Measurements from ENCODE around the gene C2CD4C.

C2CD4C gene

GRCh38 chr19:375395-376110 is 33.4 kb downstream of the C2CD4C start:
- Histone ChIP-seq H4K20me1 (ENCODE audit: insufficient read depth, low read length) (no peaks in the 10 kb centered on the region), H3K9ac (ENCODE audit: low read length) (no peak overlapping the region), H3K4me1 (ENCODE audit: low read length) (no peaks in the 10 kb centered on the region), H3K9me3 (ENCODE audit: insufficient read depth, low read length) (no peaks in the 10 kb centered on the region), H3K36me3 (replicated peaks; ENCODE audit: low read depth, low read length) (no peaks in the 10 kb centered on the region), H3K27ac (ENCODE audit: low read length) (no peak overlapping the region), H2AFZ (ENCODE audit: low read depth, low read length) (no peak overlapping the region), H3K27me3 (ENCODE audit: low read depth, low read length) (no peaks in the 10 kb centered on the region), H3K4me3 (ENCODE audit: low read length) (no peak overlapping the region), H3K4me2 (ENCODE audit: low read length) (no peak overlapping the region), H3K79me2 (ENCODE audit: low read length) (no peaks in the 10 kb centered on the region)
- TF ChIP-seq CTCF (IDR thresholded peaks at IDR 0.05; ENCODE audit: low read depth, low read length): no peak
- no peak for TF ChIP-seq EZH2phosphoT487 (IDR thresholded peaks at IDR 0.05; ENCODE audit: low read depth)

GRCh38 chr19:374886-375235 is 34.1 kb downstream of the C2CD4C start:
- H3K79me2 ChIP-seq (ENCODE audit: low read length): no peaks in the 10 kb centered on the region
- no peak overlapping the region for H3K9ac ChIP-seq (ENCODE audit: low read length)
- H3K4me2 ChIP-seq (ENCODE audit: low read length): no peak overlapping the region
- H3K4me3 ChIP-seq (ENCODE audit: low read length): no peak overlapping the region
- no peaks in the 10 kb centered on the region for H4K20me1 ChIP-seq (ENCODE audit: insufficient read depth, low read length)
- H3K27ac ChIP-seq (ENCODE audit: low read length): no peak overlapping the region
- no peaks in the 10 kb centered on the region for H3K9me3 ChIP-seq (ENCODE audit: insufficient read depth, low read length)
- no peaks in the 10 kb centered on the region for H3K4me1 ChIP-seq (ENCODE audit: low read length)
- no peak overlapping the region for H2AFZ ChIP-seq (ENCODE audit: low read depth, low read length)
- TF ChIP-seq CTCF (IDR thresholded peaks at IDR 0.05; ENCODE audit: low read depth, low read length): no peak
- no peak for TF ChIP-seq EZH2phosphoT487 (IDR thresholded peaks at IDR 0.05; ENCODE audit: low read depth)
- H3K36me3 ChIP-seq (replicated peaks; ENCODE audit: low read depth, low read length): no peaks in the 10 kb centered on the region
- no peaks in the 10 kb centered on the region for H3K27me3 ChIP-seq (ENCODE audit: low read depth, low read length)

DNA sequence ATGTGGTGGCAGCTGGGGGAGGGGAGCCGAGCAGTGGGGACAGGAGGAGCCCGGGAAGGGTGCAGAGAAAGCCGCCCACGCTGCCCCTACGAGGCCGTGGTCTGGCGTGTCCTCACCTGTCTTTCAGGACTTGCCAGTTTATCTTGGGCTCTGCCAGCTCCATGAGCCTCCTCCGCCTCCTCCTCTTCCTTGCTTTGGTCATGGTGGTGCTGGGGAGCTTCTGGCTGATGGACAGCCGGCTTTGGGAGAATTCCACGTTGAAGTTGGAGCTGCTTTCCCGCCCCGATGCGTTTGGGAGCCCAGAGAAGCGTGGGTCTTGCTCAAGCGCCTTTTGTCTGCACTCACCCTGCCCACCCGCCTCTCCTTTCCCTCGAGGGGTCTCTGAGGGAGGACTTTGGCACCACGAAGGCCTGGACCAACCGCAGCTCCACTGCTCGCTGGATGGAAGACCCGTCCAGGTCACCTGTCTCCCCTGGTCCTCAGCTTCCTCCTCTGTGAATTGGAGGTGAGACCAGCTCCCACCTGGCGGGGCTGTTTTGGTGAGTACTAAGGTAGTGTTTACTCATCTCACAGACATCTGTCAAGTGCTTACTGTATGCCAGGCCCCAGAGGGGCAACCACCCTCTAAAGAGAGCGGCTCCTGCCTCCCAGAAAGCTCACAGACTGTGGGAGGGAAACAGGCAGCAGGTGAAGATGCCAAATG is 34.6 kb downstream of the C2CD4C start:
- Histone ChIP-seq H4K20me1 (ENCODE audit: insufficient read depth, low read length) (no peaks in the 10 kb centered on the region), H3K9ac (ENCODE audit: low read length) (no peak overlapping the region), H3K27ac (ENCODE audit: low read length) (no peak overlapping the region), H3K4me1 (ENCODE audit: low read length) (no peaks in the 10 kb centered on the region), H3K36me3 (replicated peaks; ENCODE audit: low read depth, low read length) (no peaks in the 10 kb centered on the region), H3K9me3 (ENCODE audit: insufficient read depth, low read length) (no peaks in the 10 kb centered on the region), H3K4me3 (ENCODE audit: low read length) (no peak overlapping the region), H2AFZ (ENCODE audit: low read depth, low read length) (no peak overlapping the region), H3K4me2 (ENCODE audit: low read length) (no peak overlapping the region), H3K27me3 (ENCODE audit: low read depth, low read length) (no peaks in the 10 kb centered on the region), H3K79me2 (ENCODE audit: low read length) (no peaks in the 10 kb centered on the region)
- no peak for TF ChIP-seq EZH2phosphoT487 (IDR thresholded peaks at IDR 0.05; ENCODE audit: low read depth)
- TF ChIP-seq CTCF (IDR thresholded peaks at IDR 0.05; ENCODE audit: low read depth, low read length): no peak

DNA sequence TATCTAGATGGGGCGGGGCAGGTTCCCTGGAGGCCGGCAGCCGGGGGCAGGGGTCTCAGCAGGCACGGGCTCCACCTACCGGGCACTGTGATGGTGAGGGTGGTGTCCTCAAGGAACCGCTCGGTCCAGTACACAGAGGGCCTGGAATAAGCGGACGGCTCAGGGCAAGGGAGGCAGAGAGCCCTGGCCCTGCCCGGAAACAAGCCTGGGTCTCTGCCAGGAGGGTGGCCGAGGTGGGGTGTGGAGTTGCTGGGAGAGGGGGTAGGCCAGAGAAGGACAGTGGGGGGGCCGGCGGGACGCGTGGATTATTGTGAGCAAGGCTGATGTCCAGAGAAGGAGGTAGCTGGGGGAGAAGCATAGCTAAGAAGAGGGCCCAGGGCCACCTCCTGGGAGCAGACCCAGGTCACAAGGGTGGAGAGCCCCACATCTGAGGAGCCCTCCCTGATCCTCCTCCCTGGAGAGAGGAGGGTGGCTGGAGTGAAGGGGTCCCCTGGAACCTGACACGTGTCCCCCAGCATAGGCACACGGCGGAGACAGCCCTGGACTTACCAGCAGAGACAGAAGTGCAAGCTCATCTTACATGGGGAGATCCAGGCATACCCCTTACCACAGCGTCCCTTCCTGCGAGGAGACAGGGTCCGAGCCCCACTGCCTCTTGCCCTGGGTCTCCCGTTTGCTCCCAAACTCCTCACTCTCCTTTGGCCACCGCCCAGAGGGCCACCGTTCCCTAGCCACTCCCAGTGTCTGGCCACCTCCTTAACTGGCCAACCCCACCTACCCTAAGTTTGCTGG is 35.4 kb downstream of the C2CD4C start:
- Histone ChIP-seq H3K4me3 (ENCODE audit: low read length) (no peak overlapping the region), H3K27ac (ENCODE audit: low read length) (no peak overlapping the region), H3K9me3 (ENCODE audit: insufficient read depth, low read length) (no peaks in the 10 kb centered on the region), H3K79me2 (ENCODE audit: low read length) (no peaks in the 10 kb centered on the region), H3K36me3 (replicated peaks; ENCODE audit: low read depth, low read length) (no peaks in the 10 kb centered on the region), H3K4me1 (ENCODE audit: low read length) (no peaks in the 10 kb centered on the region), H4K20me1 (ENCODE audit: insufficient read depth, low read length) (no peaks in the 10 kb centered on the region), H2AFZ (ENCODE audit: low read depth, low read length) (no peak overlapping the region), H3K27me3 (ENCODE audit: low read depth, low read length) (no peaks in the 10 kb centered on the region), H3K4me2 (ENCODE audit: low read length) (no peak overlapping the region), H3K9ac (ENCODE audit: low read length) (no peak overlapping the region)
- TF ChIP-seq EZH2phosphoT487 (IDR thresholded peaks at IDR 0.05; ENCODE audit: low read depth): no peak
- no peak for TF ChIP-seq CTCF (IDR thresholded peaks at IDR 0.05; ENCODE audit: low read depth, low read length)

Data from OCI-LY3 (cell line).